Colonic mucosa (tissue), 4 donors: Measurements from ENCODE around the gene F11. TPM values are rescaled to one million over a fixed set of nuclear protein-coding genes. Genes with fewer than 3 reads are reported as not detected.
"Not testable (repeated sequence)": the region's sequence is repeated elsewhere in the genome, so short reads cannot be mapped to it uniquely, and the experiment has no call there.

ENCODE experiments used
- DNase-seq: peaks from one replicate; pipeline ENCODE4 v3.0.0-alpha.2; 2020
- H3K27ac ChIP-seq: fragments of 200-600 bp; one replicate; pipeline ENCODE4 v1.8.0; 2021
- H3K27me3 ChIP-seq: fragments of 200-600 bp; one replicate; pipeline ENCODE4 v1.8.0; 2021
- H3K36me3 ChIP-seq: fragments of 200-600 bp; one replicate; pipeline ENCODE4 v1.8.0; 2021
- H3K4me1 ChIP-seq: fragments of 200-600 bp; one replicate; pipeline ENCODE4 v1.8.0; 2021; ENCODE audit warnings: mild to moderate bottlenecking
- H3K4me3 ChIP-seq: fragments of 200-600 bp; one replicate; pipeline ENCODE4 v1.8.0; 2021
- H3K9ac ChIP-seq, 2 donors: one replicate each; pipeline ENCODE4 v1.7.0; 2013; ENCODE audit warnings: control low read depth in 2 of 2, low read depth in 2 of 2, low read length in 2 of 2
- H3K9me3 ChIP-seq: fragments of 200-600 bp; one replicate; pipeline ENCODE4 v1.8.0; 2021
- CTCF ChIP-seq: fragments of 200-600 bp; IDR thresholded peaks from one replicate; pipeline ENCODE4 v1.8.0; 2022; ENCODE audit warnings: antibody characterized with exemption, mild to moderate bottlenecking
- intact Hi-C: fragments of 100-400 bp; cut with DNase I; formaldehyde crosslinking; loops from one replicate; pipeline ENCODE4 v1.14.1; 2022
- total RNA-seq, 2 donors: library from RNA; stranded (reverse); fragmentation: NEBNext Ultra II Directional in 1 of 2; extraction: Animal tissue kit (Norgen Biotek cat#: 25700) in 1 of 2; gene quantifications; one replicate each; pipeline ENCODE4 v1.2.1, GENCODE V29; 2021
- donor health status: healthy.
- donor health status: DM: no; HTN: no; CAD: no.
- donor health status: DM: no; HTN: no; CAD: no.

F11 gene
- total RNA-seq, 2 donors from 2014 or later, result 0.48 to 0.54 TPM

GRCh38 chr4:186258216-186258811 lies 7.7 kb upstream of the F11 start:
- Histone ChIP-seq H3K4me1 (no peaks in the 10 kb centered on the region), H3K9me3 (no peaks in the 10 kb centered on the region), H3K36me3 (no peaks in the 10 kb centered on the region), H3K27me3 (no peaks in the 10 kb centered on the region), H3K4me3 (no peak overlapping the region), H3K27ac (no peak overlapping the region), H3K9ac (no peak overlapping the region)
- intact Hi-C loops, result no loop called here
- DNase-seq, result no peak
- no peak for TF ChIP-seq CTCF

GRCh38 chr4:186260117-186260503 lies 5.9 kb upstream of the F11 start:
- no peak for DNase-seq
- Histone ChIP-seq H3K9ac (no peak overlapping the region), H3K27ac (no peak overlapping the region), H3K27me3 (no peaks in the 10 kb centered on the region), H3K4me1 (no peaks in the 10 kb centered on the region), H3K9me3 (no peaks in the 10 kb centered on the region), H3K36me3 (no peaks in the 10 kb centered on the region), H3K4me3 (no peak overlapping the region)
- TF ChIP-seq CTCF, result no peak
- intact Hi-C loops, result no loop called here

- Histone ChIP-seq H3K9ac (no peak overlapping the region), H3K4me3 (no peak overlapping the region), H3K27me3 (no peaks in the 10 kb centered on the region), H3K36me3 (no peaks in the 10 kb centered on the region), H3K9me3 (no peaks in the 10 kb centered on the region), H3K27ac (no peak overlapping the region), H3K4me1 (no peaks in the 10 kb centered on the region)
- no peak for DNase-seq
- TF ChIP-seq CTCF, result no peak
- intact Hi-C loops, result no loop called here
Observed at GRCh38 chr4:186260504-186261448, 5.2 kb upstream of the F11 start.

GRCh38 chr4:186264660-186265059 lies 1.3 kb upstream of the F11 start:
- H3K4me3 ChIP-seq, result no peak overlapping the region
- no peaks in the 10 kb centered on the region for H3K9me3 ChIP-seq
- H3K36me3 ChIP-seq, result no peaks in the 10 kb centered on the region
- H3K4me1 ChIP-seq, result no peaks in the 10 kb centered on the region
- H3K27me3 ChIP-seq, result no peaks in the 10 kb centered on the region
- intact Hi-C loops, result no loop called here
- H3K9ac ChIP-seq, result no peak overlapping the region
- no peak for TF ChIP-seq CTCF
- DNase-seq, result no peak
- H3K27ac ChIP-seq, result no peak overlapping the region

- H3K9ac ChIP-seq, H3K9me3 ChIP-seq, H3K36me3 ChIP-seq, DNase-seq, H3K4me3 ChIP-seq, intact Hi-C loops, H3K27ac ChIP-seq, H3K27me3 ChIP-seq, H3K4me1 ChIP-seq: not testable (repeated sequence)
Observed at GRCh38 chr4:186265250-186265649, 739 bp upstream of the F11 start.
